Natural killer cell (primary cell): ENCODE data around the gene SKA3. TPM values are rescaled to one million over a fixed set of nuclear protein-coding genes. Genes with fewer than 3 reads are reported as not detected.

Experiments
- ATAC-seq, 3 donors: fragments of 150-1000 bp in 2 of 3; fragments of 200-7000 bp in 1 of 3; cut with Tn5 transposase; 1 replicate in 1 of 3; 2 replicates in 2 of 3; pipeline ENCODE4 v1.10.0; 2021; ENCODE audit warnings: mild to moderate bottlenecking in 2 of 3, moderate library complexity in 2 of 3
- DNase-seq, 2 donors: peaks; one replicate each; pipeline versions ENCODE4 v3.0.0 to v3.0.0-alpha.2; 2013 to 2021; ENCODE audit warnings: mixed read lengths in 1 of 2
- H3K27ac ChIP-seq: one replicate; pipeline ENCODE4 v1.5.1; 2013; ENCODE audit warnings: mild to moderate bottlenecking, low read length
- H3K27me3 ChIP-seq: one replicate; pipeline ENCODE4 v1.6.1; 2013; ENCODE audit warnings: low read length; ENCODE audit not compliant: control insufficient read depth, insufficient read depth
- H3K36me3 ChIP-seq: one replicate; pipeline ENCODE4 v1.6.1; 2013; ENCODE audit warnings: low read length; ENCODE audit not compliant: control insufficient read depth, insufficient read depth
- H3K4me1 ChIP-seq: one replicate; pipeline ENCODE4 v1.6.1; 2013; ENCODE audit warnings: low read length; ENCODE audit not compliant: control insufficient read depth, insufficient read depth
- H3K4me3 ChIP-seq: one replicate; pipeline ENCODE4 v1.5.1; 2013; ENCODE audit warnings: low read length
- H3K9me3 ChIP-seq: one replicate; pipeline ENCODE4 v1.6.1; 2013; ENCODE audit warnings: low read length; ENCODE audit not compliant: control insufficient read depth, insufficient read depth
- H3K27ac Mint-ChIP-seq, 2 donors: one replicate each; pipeline ENCODE4 v1.8.0; 2022; ENCODE audit warnings: mild to moderate bottlenecking in 2 of 2, mixed read lengths in 2 of 2, moderate library complexity in 1 of 2
- H3K27me3 Mint-ChIP-seq, 2 donors: one replicate each; pipeline ENCODE4 v1.8.0; 2022; ENCODE audit warnings: low read depth in 2 of 2, mixed read lengths in 2 of 2
- H3K36me3 Mint-ChIP-seq: one replicate; pipeline ENCODE4 v1.8.0; 2022; ENCODE audit warnings: mixed read lengths
- H3K4me1 Mint-ChIP-seq, 2 donors: one replicate each; pipeline ENCODE4 v1.8.0; 2022; ENCODE audit warnings: mixed read lengths in 2 of 2
- H3K4me3 Mint-ChIP-seq: one replicate; pipeline ENCODE4 v1.8.0; 2022; ENCODE audit warnings: mild to moderate bottlenecking, moderate library complexity, mixed read lengths
- H3K9me3 Mint-ChIP-seq, 2 donors: one replicate each; pipeline ENCODE4 v1.8.0; 2022; ENCODE audit warnings: mixed read lengths in 2 of 2
- CTCF ChIP-seq: fragments of 200-600 bp; IDR thresholded peaks from one replicate; pipeline ENCODE4 v1.8.0; 2022; ENCODE audit warnings: antibody characterized with exemption
- WGBS: methylation state at CpG from one replicate; pipeline ENCODE4 v1.1.7; 2013; ENCODE audit warnings: missing lambda C conversion rate; ENCODE audit not compliant: insufficient coverage; 5-methylcytosine and 5-hydroxymethylcytosine counted together
- intact Hi-C: fragments of 100-400 bp; cut with micrococcal nuclease; formaldehyde crosslinking; loops from one replicate; pipeline ENCODE4 v1.14.2; 2022
- total RNA-seq, 4 donors: library from RNA; stranded (reverse); fragments of 120-200 nt in 1 of 4; gene quantifications; one replicate each; pipeline versions ENCODE4 v1.2.3 to v1.2.4, GENCODE V29; 2013 to 2022

The SKA3 gene
- total RNA-seq, 3 donors from 2014 or later (not counting 1 experiment from before 2014, with no cell fraction given), result 1.3 to 3.2 (median 1.4) TPM

GRCh38 chr13:21164631-21165030, 11.7 kb downstream of the SKA3 start:
- intact Hi-C loops, result no loop called here
- Mint-ChIP-seq H3K9me3 (no peaks in the 10 kb centered on the region), H3K4me3 (no peak overlapping the region), H3K27me3 (no peaks in the 10 kb centered on the region), H3K36me3 (no peaks in the 10 kb centered on the region), H3K27ac (no peak overlapping the region), H3K4me1 (no peaks in the 10 kb centered on the region)
- Histone ChIP-seq H3K36me3 (no peaks in the 10 kb centered on the region), H3K27ac (no peak overlapping the region), H3K4me1 (no peaks in the 10 kb centered on the region), H3K4me3 (no peak overlapping the region), H3K27me3 (no peaks in the 10 kb centered on the region), H3K9me3 (no peaks in the 10 kb centered on the region)
- 92% methylated on average over 3 of the region's 4 CpGs for WGBS
- DNase-seq (no peak), ATAC-seq (no peak)
- TF ChIP-seq CTCF, result no peak

- no peak for TF ChIP-seq CTCF
- H3K9me3 ChIP-seq, result no peaks in the 10 kb centered on the region
- H3K4me3 ChIP-seq, result no peak overlapping the region
- intact Hi-C loops, result no loop called here
- H3K27ac Mint-ChIP-seq, result no peak overlapping the region
- no peak for DNase-seq
- peaks cover 11% of the 10 kb centered on the region for H3K36me3 ChIP-seq
- no peak overlapping the region for H3K27ac ChIP-seq
- H3K4me1 ChIP-seq, result no peaks in the 10 kb centered on the region
- H3K27me3 Mint-ChIP-seq, result no peaks in the 10 kb centered on the region
- no peaks in the 10 kb centered on the region for H3K27me3 ChIP-seq
- no peak overlapping the region for H3K4me3 Mint-ChIP-seq
- peaks cover 9% of the 10 kb centered on the region for H3K36me3 Mint-ChIP-seq
- no peak for ATAC-seq
- no peaks in the 10 kb centered on the region for H3K9me3 Mint-ChIP-seq
- WGBS, result 98% methylated on average over 8 of the region's 8 CpGs
- peaks cover 0 to 5% of the 10 kb centered on the region in 2 donors for H3K4me1 Mint-ChIP-seq
These were observed 24.0 kb downstream of the SKA3 start for GRCh38 chr13:21152251-21152899.

GRCh38 chr13:21150013-21150412, 26.3 kb downstream of the SKA3 start:
- Mint-ChIP-seq H3K4me3 (no peak overlapping the region), H3K36me3 (peaks cover 13% of the 10 kb centered on the region), H3K4me1 (peaks cover 3 to 5% of the 10 kb centered on the region in 2 donors), H3K27ac (peak overlapping the region in 1 of 2 donors; percentile 21), H3K9me3 (no peaks in the 10 kb centered on the region), H3K27me3 (no peaks in the 10 kb centered on the region)
- Histone ChIP-seq H3K36me3 (peaks cover 22% of the 10 kb centered on the region), H3K4me3 (no peak overlapping the region), H3K27ac (no peak overlapping the region), H3K27me3 (no peaks in the 10 kb centered on the region), H3K4me1 (no peaks in the 10 kb centered on the region), H3K9me3 (no peaks in the 10 kb centered on the region)
- intact Hi-C loops, result no loop called here
- no CpG with 5 or more reads among the region's 1 CpG for WGBS
- DNase-seq, result no peak
- no peak for ATAC-seq
- no peak for TF ChIP-seq CTCF

- no peak for TF ChIP-seq CTCF
- no peaks in the 10 kb centered on the region for H3K9me3 ChIP-seq
- no peaks in the 10 kb centered on the region for H3K27me3 Mint-ChIP-seq
- 87% methylated on average over 1 of the region's 1 CpG for WGBS
- no peaks in the 10 kb centered on the region for H3K27me3 ChIP-seq
- H3K27ac Mint-ChIP-seq, result peak overlapping the region in 1 of 2 donors; percentile 53
- H3K4me1 Mint-ChIP-seq, result peaks cover 5 to 7% of the 10 kb centered on the region in 2 donors
- H3K9me3 Mint-ChIP-seq, result no peaks in the 10 kb centered on the region
- intact Hi-C loops, result no loop called here
- no peak overlapping the region for H3K4me3 Mint-ChIP-seq
- ATAC-seq, result no peak
- peaks cover 13% of the 10 kb centered on the region for H3K36me3 Mint-ChIP-seq
- H3K36me3 ChIP-seq, result peaks cover 22% of the 10 kb centered on the region
- no peaks in the 10 kb centered on the region for H3K4me1 ChIP-seq
- H3K27ac ChIP-seq, result no peak overlapping the region
- no peak overlapping the region for H3K4me3 ChIP-seq
- DNase-seq, result no peak
These were observed 26.8 kb downstream of the SKA3 start for GRCh38 chr13:21149568-21149967.
